K562 (cell line): ENCODE results near the gene PNP. TPM values are rescaled to one million over a fixed set of nuclear protein-coding genes. Genes with fewer than 3 reads are reported as not detected.

ENCODE experiments used
- L3MBTL2 ChIP-seq: fragments of 450-650 bp; IDR thresholded peaks from 2 replicates; pipeline ENCODE4 v1.6.1; 2016; ENCODE audit warnings: mild to moderate bottlenecking, moderate library complexity
- MIER1 ChIP-seq: fragments of 450-650 bp; IDR thresholded peaks from 2 replicates; pipeline ENCODE4 v1.6.1; 2016; ENCODE audit warnings: antibody characterized with exemption, mild to moderate bottlenecking, low read depth
- PHTF2 ChIP-seq: fragments of 250-450 bp; sonication (Bioruptor Pico); IDR thresholded peaks from 2 replicates; pipeline ENCODE4 v1.5.0; 2021; ENCODE audit warnings: mild to moderate bottlenecking
- POLR2AphosphoS5 ChIP-seq: IDR thresholded peaks from 2 replicates; pipeline ENCODE4 v1.6.1; 2011; ENCODE audit warnings: mild to moderate bottlenecking, low read depth, low read length, moderate library complexity; ENCODE audit not compliant: control insufficient read depth, insufficient read depth
- PPARD ChIP-seq: fragments of 250-450 bp; sonication (Bioruptor Pico); IDR thresholded peaks from 2 replicates; pipeline ENCODE4 v1.8.0; 2022; ENCODE audit warnings: inconsistent platforms, mild to moderate bottlenecking, moderate library complexity
- SP2 ChIP-seq: IDR thresholded peaks from 2 replicates; pipeline ENCODE4 v1.6.1; 2011; ENCODE audit warnings: mild to moderate bottlenecking, low read depth, low read length, moderate library complexity; ENCODE audit not compliant: poor library complexity, severe bottlenecking; ENCODE audit errors: extremely low read depth
- SRSF1 ChIP-seq: fragments of 200-400 bp; formaldehyde crosslinking; IDR thresholded peaks from 2 replicates; pipeline ENCODE4 v1.6.1; 2017; ENCODE audit warnings: mild to moderate bottlenecking, low read depth, low read length, moderate library complexity
- TEAD4 ChIP-seq, 2 experiments: sonication (generic) in 1 of 2; formaldehyde crosslinking in 1 of 2; IDR thresholded peaks; 2 replicates each; pipeline versions ENCODE4 v1.6.1 to v1.8.0; 2012 to 2022; ENCODE audit warnings: borderline replicate concordance in 1 of 2, inconsistent platforms in 1 of 2, low read length in 1 of 2, mild to moderate bottlenecking in 1 of 2, missing genetic modification reagents in 1 of 2
- THRAP3 ChIP-seq: fragments of 450-650 bp; IDR thresholded peaks from 2 replicates; pipeline ENCODE4 v1.6.1; 2016; ENCODE audit warnings: mild to moderate bottlenecking, inconsistent platforms, borderline replicate concordance
- XRCC4 ChIP-seq: IDR thresholded peaks from one replicate; pipeline ENCODE4 v1.6.1; 2011; ENCODE audit not compliant: insufficient read depth, insufficient read length; ENCODE audit errors: extremely low read depth
- ZBTB2 ChIP-seq: fragments of 450-650 bp; IDR thresholded peaks from 2 replicates; pipeline ENCODE4 v1.6.1; 2016; ENCODE audit warnings: antibody characterized with exemption
- ZNF282 ChIP-seq: sonication (generic); formaldehyde crosslinking; IDR thresholded peaks from 2 replicates; pipeline ENCODE4 v1.8.1; 2023; ENCODE audit warnings: missing genetic modification reagents
- ZNF512 ChIP-seq: IDR thresholded peaks from 2 replicates; pipeline ENCODE4 v1.6.1; 2016; ENCODE audit warnings: missing genetic modification characterization, missing compliant biosample characterization
- polyA plus RNA-seq, 8 experiments: library from polyadenylated mRNA; depleted of rRNA in 4 of 8; stranded (reverse) in 5 of 8; unstranded in 3 of 8; fragments of >200 nt; fragmentation: Nextera tagmentation in 2 of 8; fragmentation: Illumina TruSeq in 1 of 8; extraction: Ambion mirVana in 2 of 8; extraction: Trizol in 1 of 8; gene quantifications; 2 replicates each; pipeline versions ENCODE4 v1.2.1 to v1.2.3, GENCODE V29; 2011 to 2014; ENCODE audit warnings: inconsistent platforms in 1 of 8, missing spikeins in 1 of 8
- total RNA-seq, 7 experiments: library from RNA; depleted of rRNA in 6 of 7; stranded (reverse); fragments of >200 nt in 6 of 7; fragmentation: Illumina TruSeq in 2 of 7; extraction: Trizol in 2 of 7; gene quantifications; 2 replicates each; pipeline versions ENCODE4 v1.2.1 to v1.2.3, GENCODE V29; 2011 to 2021; ENCODE audit warnings: low replicate concordance in 1 of 7
- TF ChIP-seq, protein P1 (sequence below): fragments of 450-650 bp; IDR thresholded peaks from 2 replicates; pipeline ENCODE4 v1.6.1; 2018; ENCODE audit warnings: mild to moderate bottlenecking, low read depth; ENCODE audit not compliant: partially characterized antibody
- TF ChIP-seq, protein P2 (sequence below): fragments of 450-650 bp; formaldehyde crosslinking; IDR thresholded peaks from 2 replicates; pipeline ENCODE4 v1.4.0; 2022; ENCODE audit warnings: mild to moderate bottlenecking, moderate library complexity
- TF ChIP-seq, protein P3 (sequence below): fragments of 250-450 bp; sonication (Bioruptor Pico); IDR thresholded peaks from 2 replicates; pipeline ENCODE4 v1.5.0; 2021; ENCODE audit warnings: mild to moderate bottlenecking, borderline replicate concordance

The PNP gene
- total and polyA plus RNA-seq, 9 of the 15 experiments (the other 6 are each of a cell fraction or from before 2014, with no cell fraction given) = 92.5 to 288 (median 137) TPM

- TF ChIP-seq, protein P1, sequence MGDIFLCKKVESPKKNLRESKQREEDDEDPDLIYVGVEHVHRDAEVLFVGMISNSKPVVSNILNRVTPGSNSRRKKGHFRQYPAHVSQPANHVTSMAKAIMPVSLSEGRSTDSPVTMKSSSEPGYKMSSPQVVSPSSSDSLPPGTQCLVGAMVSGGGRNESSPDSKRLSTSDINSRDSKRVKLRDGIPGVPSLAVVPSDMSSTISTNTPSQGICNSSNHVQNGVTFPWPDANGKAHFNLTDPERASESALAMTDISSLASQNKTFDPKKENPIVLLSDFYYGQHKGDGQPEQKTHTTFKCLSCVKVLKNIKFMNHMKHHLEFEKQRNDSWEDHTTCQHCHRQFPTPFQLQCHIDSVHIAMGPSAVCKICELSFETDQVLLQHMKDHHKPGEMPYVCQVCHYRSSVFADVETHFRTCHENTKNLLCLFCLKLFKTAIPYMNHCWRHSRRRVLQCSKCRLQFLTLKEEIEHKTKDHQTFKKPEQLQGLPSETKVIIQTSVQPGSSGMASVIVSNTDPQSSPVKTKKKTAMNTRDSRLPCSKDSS = no peak
- no peak for TF ChIP-seq ZNF282 (CRISPR knock-in tag)
- no peak for TF ChIP-seq ZNF512 (tag)
- TF ChIP-seq, protein P2, sequence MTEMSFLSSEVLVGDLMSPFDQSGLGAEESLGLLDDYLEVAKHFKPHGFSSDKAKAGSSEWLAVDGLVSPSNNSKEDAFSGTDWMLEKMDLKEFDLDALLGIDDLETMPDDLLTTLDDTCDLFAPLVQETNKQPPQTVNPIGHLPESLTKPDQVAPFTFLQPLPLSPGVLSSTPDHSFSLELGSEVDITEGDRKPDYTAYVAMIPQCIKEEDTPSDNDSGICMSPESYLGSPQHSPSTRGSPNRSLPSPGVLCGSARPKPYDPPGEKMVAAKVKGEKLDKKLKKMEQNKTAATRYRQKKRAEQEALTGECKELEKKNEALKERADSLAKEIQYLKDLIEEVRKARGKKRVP = no peak
- no peak for TF ChIP-seq THRAP3
- no peak for TF ChIP-seq POLR2AphosphoS5
- TF ChIP-seq PHTF2 = no peak
- no peak for TF ChIP-seq TEAD4 (IDR thresholded peaks at IDR 0.05; ENCODE audit: low read length)
- no peak for TF ChIP-seq TEAD4 (CRISPR knock-in tag; IDR thresholded peaks at IDR 0.05; ENCODE audit: borderline replicate concordance)
- TF ChIP-seq, protein P3, sequence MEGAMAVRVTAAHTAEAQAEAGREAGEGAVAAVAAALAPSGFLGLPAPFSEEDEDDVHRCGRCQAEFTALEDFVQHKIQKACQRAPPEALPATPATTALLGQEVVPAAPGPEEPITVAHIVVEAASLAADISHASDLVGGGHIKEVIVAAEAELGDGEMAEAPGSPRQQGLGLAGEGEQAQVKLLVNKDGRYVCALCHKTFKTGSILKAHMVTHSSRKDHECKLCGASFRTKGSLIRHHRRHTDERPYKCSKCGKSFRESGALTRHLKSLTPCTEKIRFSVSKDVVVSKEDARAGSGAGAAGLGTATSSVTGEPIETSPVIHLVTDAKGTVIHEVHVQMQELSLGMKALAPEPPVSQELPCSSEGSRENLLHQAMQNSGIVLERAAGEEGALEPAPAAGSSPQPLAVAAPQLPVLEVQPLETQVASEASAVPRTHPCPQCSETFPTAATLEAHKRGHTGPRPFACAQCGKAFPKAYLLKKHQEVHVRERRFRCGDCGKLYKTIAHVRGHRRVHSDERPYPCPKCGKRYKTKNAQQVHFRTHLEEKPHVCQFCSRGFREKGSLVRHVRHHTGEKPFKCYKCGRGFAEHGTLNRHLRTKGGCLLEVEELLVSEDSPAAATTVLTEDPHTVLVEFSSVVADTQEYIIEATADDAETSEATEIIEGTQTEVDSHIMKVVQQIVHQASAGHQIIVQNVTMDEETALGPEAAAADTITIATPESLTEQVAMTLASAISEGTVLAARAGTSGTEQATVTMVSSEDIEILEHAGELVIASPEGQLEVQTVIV = no peak
- no peak for TF ChIP-seq SP2
- TF ChIP-seq MIER1 = no peak
- no peak for TF ChIP-seq ZBTB2
- no peak for TF ChIP-seq PPARD (CRISPR knock-in tag)
- peak; percentile 46 for TF ChIP-seq L3MBTL2
- TF ChIP-seq SRSF1 = no peak
- no peak for TF ChIP-seq XRCC4
Observed at GRCh38 chr14:20455355-20456300, 13.6 kb upstream of the PNP start (continued).
